Hepatocyte (in vitro differentiated cells): ENCODE measurements around the gene ZNF185. TPM values are rescaled to one million over a fixed set of nuclear protein-coding genes. Genes with fewer than 3 reads are reported as not detected.
A peak's percentile ranks its signal among the peaks of the same experiment; 100 is the strongest.

Source experiments
- DNase-seq: peaks from one replicate; pipeline ENCODE4 v3.0.0-alpha.2; 2016; ENCODE audit warnings: low spot score
- H2AFZ ChIP-seq: fragments of 200-600 bp; sonication (generic); 2 replicates; pipeline ENCODE4 v1.6.0; 2016; ENCODE audit warnings: antibody characterized with exemption, mild to moderate bottlenecking
- H3K27ac ChIP-seq: fragments of 200-600 bp; sonication (generic); 2 replicates; pipeline ENCODE4 v1.5.1; 2016; ENCODE audit warnings: mild to moderate bottlenecking
- H3K27me3 ChIP-seq: fragments of 200-600 bp; sonication (generic); 2 replicates; pipeline ENCODE4 v1.6.1; 2016
- H3K36me3 ChIP-seq: fragments of 200-600 bp; sonication (generic); replicated peaks from 2 replicates; pipeline ENCODE4 v1.5.1; 2016; ENCODE audit warnings: low read depth; ENCODE audit not compliant: insufficient read depth
- H3K4me1 ChIP-seq: fragments of 200-600 bp; sonication (generic); 2 replicates; pipeline ENCODE4 v1.5.1; 2016; ENCODE audit warnings: mild to moderate bottlenecking, moderate library complexity; ENCODE audit not compliant: insufficient read depth
- H3K4me2 ChIP-seq: fragments of 200-600 bp; sonication (generic); 2 replicates; pipeline ENCODE4 v1.6.0; 2016
- H3K4me3 ChIP-seq: fragments of 200-600 bp; sonication (generic); 2 replicates; pipeline ENCODE4 v1.5.1; 2016; ENCODE audit warnings: mild to moderate bottlenecking
- H3K79me2 ChIP-seq: fragments of 200-600 bp; sonication (generic); 2 replicates; pipeline ENCODE4 v1.6.0; 2017; ENCODE audit warnings: mild to moderate bottlenecking
- H3K9me2 ChIP-seq: fragments of 200-600 bp; sonication (generic); replicated peaks from 2 replicates; pipeline ENCODE4 v1.6.0; 2017; ENCODE audit warnings: mild to moderate bottlenecking; ENCODE audit not compliant: insufficient read depth
- H3K9me3 ChIP-seq: fragments of 200-600 bp; sonication (generic); 2 replicates; pipeline ENCODE4 v1.5.1; 2016; ENCODE audit warnings: low read depth, mild to moderate bottlenecking
- H4K20me1 ChIP-seq: fragments of 200-600 bp; sonication (generic); 2 replicates; pipeline ENCODE4 v1.6.0; 2016; ENCODE audit warnings: mild to moderate bottlenecking; ENCODE audit not compliant: insufficient read depth, poor library complexity, severe bottlenecking
- CTCF ChIP-seq: fragments of 200-600 bp; sonication (generic); IDR thresholded peaks from 2 replicates; pipeline ENCODE4 v1.5.1; 2016; ENCODE audit warnings: antibody characterized with exemption, mild to moderate bottlenecking; ENCODE audit not compliant: poor library complexity
- EZH2 ChIP-seq: fragments of 200-600 bp; sonication (generic); IDR thresholded peaks from 2 replicates; pipeline ENCODE4 v1.6.1; 2016; ENCODE audit warnings: antibody characterized with exemption, mild to moderate bottlenecking, borderline replicate concordance
- EZH2phosphoT487 ChIP-seq: fragments of 200-600 bp; sonication (generic); IDR thresholded peaks from one replicate; pipeline ENCODE4 v1.6.1; 2018; ENCODE audit warnings: antibody characterized with exemption, mild to moderate bottlenecking, low read depth, moderate library complexity; ENCODE audit not compliant: unreplicated experiment, severe bottlenecking
- WGBS: methylation state at CpG from one replicate; pipeline ENCODE4 v1.1.6; 2016; ENCODE audit warnings: low lambda C conversion rate; ENCODE audit errors: missing lambda C conversion rate; 5-methylcytosine and 5-hydroxymethylcytosine counted together
- polyA plus RNA-seq: library from polyadenylated mRNA; unstranded; fragments of >200 nt; fragmentation: Nextera tagmentation; extraction: Ambion mirVana; gene quantifications from 2 replicates; pipeline ENCODE4 v1.2.1, GENCODE V29; 2016
- total RNA-seq: library from RNA; depleted of rRNA; stranded (reverse); fragments of >200 nt; gene quantifications from 2 replicates; pipeline ENCODE4 v1.2.3, GENCODE V29; 2014

Gene ZNF185
- total and polyA plus RNA-seq, 2 experiments from 2014 or later, result 10.8 to 18.1 TPM

GRCh38 chrX:152915541-152916241, 17.8 kb downstream of the ZNF185 start:
- peaks cover 9% of the 10 kb centered on the region for H3K4me1 ChIP-seq
- peak; percentile 54 for TF ChIP-seq CTCF
- TF ChIP-seq EZH2phosphoT487, result no peak
- no peak for TF ChIP-seq EZH2
- H3K79me2 ChIP-seq, result no peaks in the 10 kb centered on the region
- peak; percentile 52 for DNase-seq
- no peaks in the 10 kb centered on the region for H3K36me3 ChIP-seq
- peak overlapping the region; percentile 45 for H3K27ac ChIP-seq
- no peaks in the 10 kb centered on the region for H3K27me3 ChIP-seq
- no peak overlapping the region for H3K4me2 ChIP-seq
- H3K9me3 ChIP-seq, result no peaks in the 10 kb centered on the region
- no peak overlapping the region for H2AFZ ChIP-seq
- no peaks in the 10 kb centered on the region for H4K20me1 ChIP-seq
- no peaks in the 10 kb centered on the region for H3K9me2 ChIP-seq
- WGBS, result 55% methylated on average over 13 of the region's 13 CpGs
- no peak overlapping the region for H3K4me3 ChIP-seq

- no peak for DNase-seq
- Histone ChIP-seq H3K79me2 (no peaks in the 10 kb centered on the region), H3K4me2 (no peak overlapping the region), H3K9me2 (no peaks in the 10 kb centered on the region), H4K20me1 (no peaks in the 10 kb centered on the region), H3K4me1 (peaks cover 9% of the 10 kb centered on the region), H3K27me3 (no peaks in the 10 kb centered on the region), H3K27ac (no peak overlapping the region), H3K36me3 (no peaks in the 10 kb centered on the region), H2AFZ (no peak overlapping the region), H3K9me3 (no peaks in the 10 kb centered on the region), H3K4me3 (no peak overlapping the region)
- 72% methylated on average over 21 of the region's 21 CpGs for WGBS
- no peak for TF ChIP-seq EZH2phosphoT487
- no peak for TF ChIP-seq CTCF
- TF ChIP-seq EZH2, result no peak
Measured at GRCh38 chrX:152917656-152918579, 20.1 kb downstream of the ZNF185 start.

GRCh38 chrX:152918707-152919106, 20.8 kb downstream of the ZNF185 start:
- Histone ChIP-seq H3K9me2 (no peaks in the 10 kb centered on the region), H3K4me2 (no peak overlapping the region), H4K20me1 (no peaks in the 10 kb centered on the region), H3K4me1 (peaks cover 9% of the 10 kb centered on the region), H3K79me2 (no peaks in the 10 kb centered on the region), H3K9me3 (no peaks in the 10 kb centered on the region), H3K27me3 (no peaks in the 10 kb centered on the region), H3K36me3 (no peaks in the 10 kb centered on the region), H3K4me3 (no peak overlapping the region), H3K27ac (no peak overlapping the region), H2AFZ (no peak overlapping the region)
- no peak for TF ChIP-seq EZH2
- no peak for TF ChIP-seq CTCF
- TF ChIP-seq EZH2phosphoT487, result no peak
- DNase-seq, result no peak
- 76% methylated on average over 7 of the region's 7 CpGs for WGBS
